HG03060 (cell line): ENCODE data around the gene AP2B1.
"Not testable (repeated sequence)": the region's sequence is repeated elsewhere in the genome, so short reads cannot be mapped to it uniquely, and the experiment has no call there.

Experiments used
- ATAC-seq: cut with Tn5 transposase; IDR thresholded peaks from one replicate; pipeline ENCODE4 v1.9.1; 2021; ENCODE audit warnings: low read depth, moderate number of reproducible peaks; ENCODE audit not compliant: unreplicated experiment

Gene AP2B1

DNA sequence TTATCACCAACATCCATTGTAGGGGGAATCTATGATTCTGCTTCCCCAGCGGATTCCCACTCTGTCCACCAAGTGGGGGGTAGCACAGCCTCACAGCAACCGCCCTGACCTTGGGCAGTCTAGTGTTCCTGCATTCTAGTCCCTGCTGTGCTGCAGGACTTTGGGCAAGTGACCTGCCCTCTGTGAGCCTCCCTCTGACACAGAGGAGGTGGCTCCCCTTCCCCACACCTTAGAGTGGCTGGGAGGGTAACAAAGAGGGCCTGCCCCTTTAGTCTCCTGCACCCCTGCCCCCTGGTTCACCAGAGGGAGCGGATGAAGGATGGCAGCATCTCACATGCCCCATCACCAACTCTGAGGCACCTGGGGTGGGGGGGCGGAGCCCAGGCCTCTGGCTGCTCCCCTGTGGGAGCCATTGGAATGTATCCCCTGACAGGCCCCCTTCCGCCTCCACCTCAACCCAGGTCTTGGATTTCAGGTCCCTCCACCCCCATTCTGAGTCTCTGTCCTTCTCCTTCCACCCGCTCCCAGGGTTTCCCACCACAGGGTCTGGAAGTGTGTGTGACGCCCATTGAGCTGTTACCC lies 155.9 kb downstream of the AP2B1 start:
- ATAC-seq, result no peak

DNA sequence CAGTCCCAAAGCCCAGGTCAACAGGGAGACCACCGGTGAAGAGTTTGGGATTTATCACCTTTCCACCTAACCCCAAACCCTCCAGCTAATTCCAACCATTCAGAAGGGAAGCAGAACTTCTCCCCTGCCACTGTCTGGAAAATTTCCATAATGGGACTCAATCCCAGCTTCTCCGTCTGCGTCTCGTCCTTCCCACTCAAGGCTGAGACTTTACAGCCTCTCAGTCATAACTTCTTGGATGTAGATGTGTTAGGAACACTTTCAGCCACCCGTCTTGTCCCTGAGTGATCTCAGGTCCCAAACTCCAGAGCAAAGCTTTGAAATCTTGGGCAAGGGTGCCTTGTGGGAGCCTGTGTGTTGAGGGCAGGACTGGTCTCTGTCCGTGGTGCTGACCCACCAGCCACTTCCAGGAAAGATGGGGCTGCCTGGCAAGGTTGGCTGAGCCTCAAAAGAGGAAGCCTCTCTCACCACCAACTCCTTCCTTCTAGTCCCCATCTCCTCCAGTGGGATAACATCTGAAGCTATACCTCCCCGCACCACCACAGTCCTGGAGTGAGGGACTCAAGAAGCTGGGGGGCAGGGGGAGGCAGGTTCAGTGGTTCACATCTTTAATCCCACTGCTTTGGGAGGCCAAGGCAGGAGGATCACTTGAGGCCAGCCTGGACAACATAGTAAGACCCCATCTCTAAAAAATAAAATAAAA lies 156.7 kb downstream of the AP2B1 start:
- no peak for ATAC-seq

DNA sequence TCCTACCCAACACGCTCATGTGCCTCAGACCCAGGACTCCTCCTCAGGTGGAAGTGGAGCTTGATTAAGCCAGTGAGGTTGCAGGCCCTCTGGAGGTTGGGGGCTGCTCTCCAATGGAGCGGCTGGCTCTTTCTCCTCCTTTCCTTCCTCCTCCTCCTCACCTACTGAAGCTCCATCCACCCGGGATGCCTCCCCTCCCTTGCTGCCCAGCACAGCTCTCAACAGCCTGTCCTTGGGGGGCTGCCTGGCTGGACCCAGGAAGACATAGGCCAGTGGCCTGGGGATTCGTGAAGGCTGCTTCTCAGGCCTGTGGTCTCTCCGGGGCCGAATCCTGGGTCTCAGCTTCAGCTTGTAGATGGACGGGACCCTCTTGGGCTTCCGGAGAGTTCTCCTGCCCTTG lies 157.7 kb downstream of the AP2B1 start:
- ATAC-seq, result no peak

DNA sequence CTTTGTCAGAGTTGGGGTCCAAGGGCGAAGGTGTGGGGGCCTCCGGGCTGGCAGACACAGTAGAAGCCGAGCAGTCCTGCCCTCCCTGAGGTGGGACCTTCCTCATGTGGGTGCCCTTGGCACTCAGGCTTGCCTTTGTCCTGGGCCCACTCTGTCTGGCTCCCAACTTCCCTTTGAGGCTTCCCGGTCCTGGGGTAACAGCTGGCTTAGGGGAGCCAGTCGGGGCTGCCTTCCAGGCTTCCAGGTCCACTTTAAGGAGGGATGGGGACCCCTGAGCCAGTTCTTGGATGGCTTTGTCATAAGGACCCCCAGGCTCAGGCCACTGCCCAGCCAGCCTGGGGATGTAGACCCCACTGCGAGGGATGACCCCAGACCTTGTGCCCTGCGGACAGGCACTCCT lies 158.1 kb downstream of the AP2B1 start:
- ATAC-seq, result no peak

DNA sequence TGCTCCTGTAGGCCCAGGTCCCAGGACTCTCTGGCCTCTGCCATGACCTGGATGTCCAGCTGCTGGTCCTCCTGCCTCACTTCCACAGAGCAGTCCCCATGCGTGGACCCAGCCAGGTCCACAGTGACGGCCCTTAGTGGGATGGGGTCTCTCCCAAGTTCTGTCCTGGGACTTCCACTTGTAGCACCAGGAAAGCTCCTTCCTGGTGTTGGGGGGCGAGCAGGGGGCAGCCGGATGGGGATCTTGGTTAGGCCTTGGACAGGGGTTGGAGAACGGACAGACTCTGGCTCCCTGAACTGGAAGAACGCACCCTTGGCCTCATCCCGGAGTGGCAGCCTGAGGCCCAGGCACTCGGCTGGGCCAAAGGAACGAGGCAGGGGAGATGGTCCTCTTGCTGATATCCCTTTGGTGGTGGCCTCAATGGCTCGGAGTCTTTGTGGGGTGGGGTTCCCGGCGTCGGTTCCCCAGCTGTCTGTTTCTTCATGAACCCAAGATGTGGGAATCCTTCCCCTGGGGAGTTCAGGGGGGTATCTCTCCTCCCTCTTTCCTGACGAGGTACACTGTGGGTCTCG lies 158.7 kb downstream of the AP2B1 start:
- ATAC-seq, result no peak

DNA sequence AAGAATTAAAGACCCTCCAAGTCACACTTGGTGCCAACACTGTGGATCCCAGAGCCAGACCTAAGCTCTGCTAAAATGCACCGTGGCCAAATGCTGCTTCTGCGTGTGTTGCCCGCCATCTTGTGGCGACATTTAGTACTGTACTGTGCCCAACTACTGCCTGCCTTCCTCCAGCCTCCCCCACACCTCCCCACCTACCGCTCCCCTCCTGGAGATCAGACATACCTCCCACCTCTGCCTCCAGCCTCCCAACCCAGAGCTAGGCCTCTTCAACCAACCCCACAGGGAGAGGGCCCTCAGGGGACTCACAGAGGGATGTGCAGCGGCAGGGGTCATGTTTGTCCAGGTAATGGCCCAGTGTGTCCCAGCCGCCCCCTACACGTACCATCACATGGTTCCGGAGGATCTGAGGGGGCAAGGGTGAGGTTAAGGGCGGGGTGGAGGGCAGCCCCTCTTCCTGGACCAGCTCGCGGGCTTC lies 160.5 kb downstream of the AP2B1 start:
- no peak for ATAC-seq

DNA sequence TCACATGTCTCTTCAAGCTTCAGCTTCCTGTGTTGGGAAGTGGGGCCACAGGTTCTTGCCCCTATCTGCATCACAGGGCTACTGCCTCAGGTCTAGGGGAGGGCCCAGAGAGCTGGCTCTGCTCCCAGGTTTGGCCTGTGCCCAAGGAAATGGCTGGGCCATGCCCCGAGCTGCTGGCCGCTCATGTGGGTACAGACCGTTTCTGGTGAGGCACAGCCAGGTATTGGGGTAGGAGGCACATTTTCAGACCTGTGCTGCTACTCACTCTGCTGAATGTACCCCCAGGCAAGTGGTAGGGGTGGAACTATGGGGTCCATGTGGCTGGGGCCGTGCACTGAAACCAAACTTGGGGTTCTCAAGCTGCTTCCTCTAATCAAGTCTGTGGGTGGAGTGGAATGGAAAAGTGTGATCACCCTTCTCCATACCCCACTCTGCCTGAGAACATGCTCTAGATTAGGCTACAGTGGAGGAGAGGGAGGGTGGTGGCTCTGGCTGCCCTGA lies 161.3 kb downstream of the AP2B1 start:
- ATAC-seq, result no peak

DNA sequence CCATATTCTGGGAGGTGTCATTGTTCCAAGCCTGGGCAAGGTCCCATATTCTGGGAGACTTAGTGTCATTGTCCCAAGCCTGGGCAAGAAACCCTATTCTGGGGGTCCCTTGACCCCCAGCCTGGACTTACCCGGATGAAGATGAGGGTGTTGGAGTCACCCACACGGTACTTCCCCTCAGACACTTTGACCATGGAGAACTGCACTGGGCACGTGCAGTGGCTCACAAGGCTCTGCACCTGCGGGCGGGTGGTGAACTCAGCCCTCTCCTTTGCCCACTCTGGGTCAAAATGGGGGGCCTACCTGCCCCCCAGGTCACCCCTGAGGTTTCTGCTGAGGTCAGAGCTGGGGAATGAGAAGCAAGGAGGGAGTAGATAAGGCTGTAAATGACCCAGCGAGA lies 161.9 kb downstream of the AP2B1 start:
- ATAC-seq, result no peak

DNA sequence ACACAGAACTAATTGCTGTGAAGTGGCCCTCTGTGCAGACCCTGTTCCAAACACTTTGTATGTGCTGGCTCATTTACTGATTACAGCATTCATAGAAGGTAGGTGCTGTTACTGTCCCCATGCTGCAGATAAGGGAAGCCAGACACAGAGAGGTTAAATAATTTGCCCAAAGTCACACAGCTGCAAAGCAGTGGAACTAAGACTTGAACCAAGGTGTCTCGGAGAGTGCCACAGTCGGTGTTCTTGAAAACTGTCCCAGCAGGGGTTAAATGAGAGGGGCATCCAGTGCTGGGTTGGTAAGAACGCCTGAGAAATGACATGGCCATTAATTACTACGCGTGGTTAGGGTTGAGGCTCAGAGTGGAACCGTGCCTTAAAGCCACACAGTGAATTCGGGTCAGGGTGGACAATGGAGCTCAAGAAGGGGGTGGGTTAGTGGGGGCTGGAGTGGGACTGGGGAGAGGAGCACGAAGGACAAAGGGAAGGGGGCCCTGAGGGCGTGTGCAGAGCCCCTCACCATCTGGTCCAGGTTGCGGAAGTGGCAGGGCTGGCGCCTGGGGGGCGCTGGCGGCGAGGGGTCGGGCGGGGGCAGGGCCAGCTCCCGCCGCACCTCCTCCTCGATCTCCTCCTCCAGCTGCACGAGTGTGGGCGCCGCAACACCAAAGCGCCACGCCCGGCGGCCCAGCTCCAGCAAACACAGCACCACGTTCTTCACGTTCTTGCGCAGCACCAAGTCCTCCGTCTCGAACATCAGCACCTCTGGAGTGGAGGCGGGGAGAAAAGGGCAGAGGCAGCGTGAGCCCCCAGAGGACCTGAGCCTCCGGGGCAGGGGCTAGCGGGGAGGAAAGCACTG lies 162.7 kb downstream of the AP2B1 start:
- ATAC-seq, result no peak

DNA sequence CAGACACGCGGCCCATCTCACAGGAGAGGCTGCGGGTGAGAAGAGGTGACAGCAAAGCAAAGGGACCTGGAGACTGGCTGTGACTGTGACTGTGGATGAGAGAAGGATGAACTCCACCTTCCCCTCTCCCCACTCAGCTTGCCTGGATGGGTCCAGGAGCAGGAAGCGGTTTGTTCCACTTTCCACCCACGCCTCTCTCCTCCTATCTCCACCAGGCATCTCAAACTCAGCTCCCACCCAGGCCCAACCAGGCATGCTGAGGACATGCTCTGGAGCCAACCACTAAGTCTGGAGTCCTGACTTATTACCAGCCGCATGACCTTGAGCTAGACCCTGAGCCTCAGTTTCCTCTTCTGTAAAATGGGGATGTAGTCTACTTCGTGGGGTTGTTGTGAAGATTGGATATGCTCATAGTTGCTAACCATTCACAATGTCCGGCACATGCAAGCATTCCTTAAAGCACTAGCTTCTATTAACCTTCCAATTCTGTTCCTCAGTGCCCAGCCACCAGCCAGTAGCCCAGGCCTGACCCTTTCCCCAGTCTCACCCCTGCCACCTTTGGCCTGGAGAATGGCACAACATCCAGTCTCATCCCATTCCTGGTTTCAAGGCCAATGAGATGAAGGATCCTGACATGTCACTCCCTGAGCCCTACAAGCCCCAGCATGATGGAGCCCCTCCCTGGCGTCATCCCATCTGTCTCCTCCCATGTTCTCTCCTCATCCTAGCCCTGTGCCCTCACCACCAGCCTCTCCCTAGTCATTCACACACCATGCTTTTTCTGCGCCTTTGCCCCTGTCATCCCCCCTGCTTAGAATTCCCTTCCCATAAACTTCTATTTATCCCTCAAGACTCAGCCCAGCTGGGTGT lies 163.6 kb downstream of the AP2B1 start:
- no peak for ATAC-seq

DNA sequence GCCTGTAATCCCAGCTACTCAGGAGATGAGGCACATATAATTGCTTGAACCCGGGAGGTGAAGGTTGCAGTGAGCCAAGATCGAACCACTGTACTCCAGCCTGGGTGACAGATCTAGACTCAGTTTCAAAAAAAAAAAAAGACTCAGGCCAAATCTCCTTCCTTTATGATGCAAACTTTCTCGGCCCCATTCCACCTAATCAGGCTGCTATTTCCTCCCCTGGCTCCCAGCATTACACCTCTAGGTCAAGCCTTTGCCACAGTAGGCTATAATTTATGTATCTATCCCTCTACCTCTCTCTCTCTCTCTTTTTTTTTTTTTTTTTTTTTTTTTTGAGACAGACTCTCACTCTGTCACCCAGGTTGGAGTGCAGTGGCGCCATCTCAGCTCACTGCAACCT lies 164.4 kb downstream of the AP2B1 start:
- ATAC-seq, result not testable (repeated sequence)

DNA sequence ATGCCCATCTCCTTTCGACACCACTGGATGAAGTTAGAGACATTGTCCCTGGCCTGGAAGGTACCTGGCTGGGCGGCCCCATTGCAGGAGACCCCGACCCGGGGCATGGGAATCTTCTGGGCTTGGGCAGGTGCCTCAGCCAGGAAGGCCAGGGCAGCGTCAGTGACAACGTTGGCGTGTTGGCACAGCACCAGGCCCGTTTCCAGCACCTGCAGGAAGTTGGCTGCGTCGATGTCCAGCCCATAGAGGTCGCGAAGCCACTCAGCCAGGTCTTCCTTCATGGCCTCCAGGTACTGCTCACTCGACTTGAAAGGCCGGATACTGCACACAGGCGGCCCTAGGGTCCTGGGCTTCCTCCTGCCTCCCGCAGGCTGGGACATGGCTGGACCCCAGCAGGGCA lies 165.3 kb downstream of the AP2B1 start:
- ATAC-seq, result no peak

DNA sequence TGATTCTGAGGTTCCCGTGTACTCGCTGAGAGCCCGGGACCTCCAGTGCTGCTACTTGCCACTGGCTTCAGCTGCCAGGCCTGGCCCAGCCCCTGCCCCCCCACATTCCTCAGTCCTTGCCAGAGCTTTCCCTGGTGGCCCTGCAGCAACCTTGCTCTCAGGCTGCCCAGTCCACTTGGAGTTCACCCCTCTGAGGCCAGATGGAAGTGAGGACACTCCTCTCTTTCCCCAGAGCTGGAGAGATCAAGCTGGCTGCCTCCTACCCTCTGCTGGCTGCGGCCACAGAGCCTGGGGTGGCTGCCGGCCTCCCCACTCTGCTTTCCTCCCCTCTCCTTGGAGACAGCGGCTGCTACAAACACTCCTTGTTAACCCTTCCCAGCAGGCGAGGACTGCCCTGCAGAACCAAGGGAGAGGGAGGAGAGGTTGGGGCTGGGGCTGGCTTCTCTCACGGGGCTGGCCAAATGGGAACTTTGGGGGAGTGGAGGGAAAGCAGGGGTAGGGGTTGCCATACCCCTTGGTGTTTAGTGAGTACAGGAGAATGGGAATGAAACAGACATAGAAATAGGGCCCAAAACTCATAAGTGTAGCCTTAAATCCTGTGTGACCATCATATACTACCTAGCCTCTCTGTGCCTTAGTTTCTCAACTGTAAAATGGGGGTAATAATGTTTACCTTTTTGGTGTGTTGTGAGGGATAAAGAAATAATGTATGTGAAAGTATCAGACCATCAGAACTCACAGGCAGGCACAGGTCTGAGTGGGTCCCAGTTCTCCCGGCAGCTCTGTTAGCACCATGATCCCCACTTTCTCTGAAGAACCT lies 166.0 kb downstream of the AP2B1 start, which contains the start of gene GAS2L2:
Gene GAS2L2, minus strand, starts transcription at position 295 of the 820 bp plus-strand sequence. CDS start 389 bp downstream, outside the sequence.
- no peak for ATAC-seq

DNA sequence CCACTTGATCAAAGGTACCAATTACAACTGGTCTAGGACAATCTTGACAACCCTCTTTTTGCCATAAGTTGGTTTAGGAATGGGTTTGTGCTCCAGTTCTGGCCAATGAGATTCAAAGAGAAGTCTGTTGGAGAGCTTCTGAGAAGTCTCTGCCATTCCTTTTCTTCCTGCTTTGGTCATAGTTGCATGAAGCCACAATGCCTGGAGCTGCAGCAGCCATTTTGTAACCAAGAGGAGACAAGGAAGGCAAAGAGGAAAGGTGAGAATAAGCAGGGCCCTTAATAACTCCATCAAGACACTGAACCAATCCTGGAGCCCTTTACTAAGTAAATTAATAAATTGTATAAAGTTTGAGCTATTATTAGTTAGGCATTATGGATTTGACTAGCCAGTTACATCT lies 170.1 kb downstream of the AP2B1 start:
- ATAC-seq, result no peak

DNA sequence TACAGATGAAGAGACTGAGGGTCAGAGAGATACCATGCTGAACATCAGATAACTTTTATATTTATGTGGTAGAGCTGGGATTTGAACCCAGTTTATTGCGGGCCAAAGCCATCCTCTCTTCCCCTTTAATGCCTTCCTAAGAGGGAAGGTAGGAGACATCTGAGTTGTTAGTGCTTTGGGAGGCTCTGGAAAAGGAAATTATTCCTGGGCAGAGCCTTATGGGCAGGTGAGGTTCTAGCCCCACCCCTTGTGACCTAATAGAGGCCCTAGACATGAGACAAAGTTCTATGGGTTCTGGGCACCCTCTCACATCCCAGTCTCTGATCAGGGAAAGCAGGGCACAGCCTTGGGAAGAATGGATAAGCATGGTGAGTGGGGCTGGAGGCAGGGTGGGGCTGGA lies 173.5 kb downstream of the AP2B1 start, which contains the start of gene C17orf50:
Gene C17orf50, plus strand, starts transcription at position 301 of the 400 bp plus-strand sequence. Its CDS starts 55 bp downstream, at position 356.
- ATAC-seq, result no peak

DNA sequence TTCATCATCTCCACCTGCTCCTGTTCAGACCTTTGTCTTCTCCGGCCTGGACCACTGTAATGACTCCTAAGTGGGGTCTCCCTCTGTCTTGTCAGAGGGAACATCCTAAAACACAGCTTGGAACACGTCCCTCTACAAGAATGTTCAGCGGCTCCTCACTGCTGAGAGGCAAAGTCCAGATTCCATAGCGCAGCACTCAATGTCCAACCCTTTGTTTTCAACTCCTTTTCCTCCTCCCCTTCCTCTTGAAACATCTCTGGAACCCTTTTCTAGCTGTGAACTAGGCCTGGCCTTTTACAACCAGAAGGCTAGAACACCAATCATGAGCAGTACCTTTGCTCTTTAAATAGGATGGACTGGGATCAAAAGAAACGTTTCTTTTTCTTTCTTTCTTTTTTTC lies 174.5 kb downstream of the AP2B1 start:
- no peak for ATAC-seq

DNA sequence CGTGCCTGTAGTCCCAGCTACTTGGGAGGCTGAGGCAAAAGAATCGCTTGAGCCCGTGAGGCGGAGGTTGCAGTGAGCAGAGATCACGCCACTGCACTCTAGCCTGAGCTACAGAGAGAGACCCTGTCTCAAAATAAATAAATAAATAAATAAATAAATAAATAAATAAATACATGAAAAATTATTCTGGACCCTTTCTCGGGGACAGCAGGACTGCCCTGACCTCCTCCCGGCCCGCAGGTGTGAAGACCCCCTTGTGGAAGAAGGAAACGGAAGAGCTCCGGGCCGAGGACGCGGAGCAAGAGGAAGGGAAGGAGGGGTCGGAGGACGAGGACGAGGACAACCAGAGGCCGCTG lies 176.6 kb downstream of the AP2B1 start:
- no peak for ATAC-seq

DNA sequence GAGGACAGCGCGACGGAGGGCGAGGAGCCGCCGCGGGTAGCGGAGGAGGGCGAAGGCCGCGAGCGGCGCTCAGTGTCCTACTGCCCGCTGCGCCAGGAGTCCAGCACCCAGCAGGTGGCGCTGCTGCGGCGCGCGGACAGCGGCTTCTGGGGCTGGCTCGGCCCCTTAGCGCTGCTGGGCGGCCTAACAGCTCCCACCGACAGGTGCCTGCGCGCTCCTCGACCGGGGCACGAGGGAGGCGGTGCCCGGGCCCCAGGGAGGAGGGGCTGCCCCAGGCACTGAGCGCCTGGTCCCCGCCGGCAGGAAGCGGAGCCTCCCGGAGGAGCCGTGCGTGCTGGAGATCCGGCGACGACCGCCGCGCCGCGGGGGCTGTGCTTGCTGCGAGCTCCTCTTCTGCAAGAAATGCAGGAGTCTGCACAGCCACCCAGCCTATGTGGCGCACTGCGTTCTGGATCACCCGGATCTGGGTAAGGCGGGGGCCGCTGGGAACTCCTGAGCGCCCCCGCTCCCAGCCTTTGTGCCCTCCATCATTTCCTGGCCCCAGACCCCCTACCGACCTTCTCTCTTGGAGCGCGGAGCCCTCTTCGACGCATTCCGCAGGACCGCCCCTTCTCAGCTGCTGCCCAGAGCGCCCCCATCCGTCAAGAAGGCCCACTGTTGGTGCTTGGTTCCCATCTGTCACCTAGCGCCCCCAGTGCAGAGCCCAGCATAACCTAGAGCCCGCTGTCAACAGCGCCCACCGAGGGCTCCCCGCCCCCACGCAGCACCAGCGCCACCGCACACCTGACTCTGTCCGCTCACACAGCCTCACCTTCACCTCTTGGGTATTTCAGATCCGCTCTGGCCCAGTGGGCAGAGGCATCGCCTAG lies 177.2 kb downstream of the AP2B1 start:
- no peak for ATAC-seq
